HCT116 (cell line): ENCODE results near the gene RUBCN. TPM values are rescaled to one million over a fixed set of nuclear protein-coding genes. Genes with fewer than 3 reads are reported as not detected.

Experiments used
- ATAC-seq: fragments of 200-7000 bp; cut with Tn5 transposase; 2 replicates; pipeline ENCODE4 v1.9.1; 2020; ENCODE audit warnings: mild to moderate bottlenecking, moderate library complexity
- BruUV-seq: library from RNA; stranded (reverse); fragments of 400-500 nt; replicated peaks from 2 replicates; lab custom pipeline; 2021; lab: Mats Ljungman, UMichigan
- CTCF ChIA-PET: fragments of 300-600 bp; sonication (Branson Sonifier 250); formaldehyde crosslinking; loops from one replicate; lab custom pipeline; 2021; ENCODE audit warnings: antibody characterized with exemption; lab: Charles Lee
- POLR2A ChIA-PET: fragments of 300-600, 350-600 bp; sonication (Branson Sonifier 250); formaldehyde crosslinking; loops from one replicate; lab custom pipeline; 2021; ENCODE audit warnings: antibody characterized with exemption; lab: Charles Lee
- RAD21 ChIA-PET, 2 experiments: fragments of 300-600 bp; sonication (Branson Sonifier 250); formaldehyde crosslinking; loops; one replicate each; lab custom pipeline; 2023; ENCODE audit warnings: low total read pairs in 2 of 2; ENCODE audit not compliant: uncharacterized antibody in 2 of 2, unreplicated experiment in 2 of 2, low non-redundant PET in 1 of 2; lab: Charles Lee
- DNase-seq: peaks from one replicate; pipeline ENCODE4 v3.0.0-alpha.2; 2010; ENCODE audit warnings: low read depth, low spot score
- H2AFZ ChIP-seq: fragments of 200-600 bp; shearing (Covaris generic), sonication (generic); 2 replicates; pipeline ENCODE4 v1.6.1; 2017; ENCODE audit warnings: low read depth, mixed run types, mixed read lengths, antibody characterized with exemption, low read length; ENCODE audit not compliant: poor library complexity, severe bottlenecking
- H3K27ac ChIP-seq: 2 replicates; pipeline ENCODE4 v1.5.1; 2012; ENCODE audit warnings: low read depth, low read length
- H3K27me3 ChIP-seq: fragments of 200-600 bp; sonication (generic); 2 replicates; pipeline ENCODE4 v1.6.1; 2016; ENCODE audit warnings: mixed run types, low read length, mixed read lengths; ENCODE audit not compliant: insufficient read depth
- H3K36me3 ChIP-seq, 2 experiments: fragments of 200-500 bp in 1 of 2; fragments of 200-600 bp in 1 of 2; sonication (Bioruptor generic) in 1 of 2; sonication (generic) in 1 of 2; 2 replicates each; pipeline versions ENCODE4 v1.5.1 to v1.6.1; 2014 to 2016; ENCODE audit warnings: low read length in 2 of 2, inconsistent platforms in 1 of 2, mixed read lengths in 1 of 2, mixed run types in 1 of 2; ENCODE audit not compliant: insufficient read depth in 2 of 2, control insufficient read depth in 1 of 2
- H3K4me1 ChIP-seq, 2 experiments: fragments of 200-600 bp in 1 of 2; sonication (generic) in 1 of 2; 2 replicates each; pipeline versions ENCODE4 v1.5.1 to v1.6.1; 2012 to 2017; ENCODE audit warnings: low read length in 2 of 2, inconsistent platforms in 1 of 2, mild to moderate bottlenecking in 1 of 2, mixed read lengths in 1 of 2, mixed run types in 1 of 2, moderate library complexity in 1 of 2; ENCODE audit not compliant: insufficient read depth in 2 of 2, control insufficient read depth in 1 of 2
- H3K4me2 ChIP-seq: fragments of 200-600 bp; sonication (generic); 2 replicates; pipeline ENCODE4 v1.6.1; 2017; ENCODE audit warnings: mixed run types, low read length, mixed read lengths
- H3K4me3 ChIP-seq, 2 experiments: fragments of 200-600 bp in 1 of 2; sonication (generic) in 1 of 2; replicated peaks in 1 of 2; 2 replicates each; pipeline ENCODE4 v1.5.1; 2011 to 2016; ENCODE audit warnings: low read length in 2 of 2, control low read depth in 1 of 2, low read depth in 1 of 2, mild to moderate bottlenecking in 1 of 2, mixed read lengths in 1 of 2, mixed run types in 1 of 2
- H3K79me2 ChIP-seq: fragments of 200-600 bp; sonication (generic); 2 replicates; pipeline ENCODE4 v1.6.1; 2017; ENCODE audit warnings: mild to moderate bottlenecking, mixed run types, low read length, moderate library complexity, mixed read lengths; ENCODE audit not compliant: insufficient read depth
- H3K9ac ChIP-seq: fragments of 200-600 bp; sonication (generic); 2 replicates; pipeline ENCODE4 v1.6.1; 2016; ENCODE audit warnings: low read length, mixed read lengths
- H3K9me2 ChIP-seq: fragments of 200-600 bp; sonication (generic), shearing (Covaris generic); 2 replicates; pipeline ENCODE4 v1.6.1; 2017; ENCODE audit warnings: mixed run types, mild to moderate bottlenecking, moderate library complexity; ENCODE audit not compliant: insufficient read depth
- H3K9me3 ChIP-seq, 2 experiments: fragments of 200-500 bp in 1 of 2; fragments of 200-600 bp in 1 of 2; sonication (Bioruptor generic) in 1 of 2; sonication (generic) in 1 of 2; 2 replicates each; pipeline ENCODE4 v1.6.1; 2014 to 2017; ENCODE audit warnings: low read length in 2 of 2, mixed read lengths in 2 of 2, inconsistent platforms in 1 of 2, low read depth in 1 of 2, mild to moderate bottlenecking in 1 of 2, mixed run types in 1 of 2, moderate library complexity in 1 of 2; ENCODE audit not compliant: control insufficient read depth in 1 of 2, insufficient read depth in 1 of 2
- H4K20me1 ChIP-seq: fragments of 200-600 bp; sonication (generic), shearing (Covaris generic); 2 replicates; pipeline ENCODE4 v1.6.1; 2017; ENCODE audit warnings: mixed run types, mild to moderate bottlenecking, moderate library complexity; ENCODE audit not compliant: insufficient read depth
- ATF3 ChIP-seq: IDR thresholded peaks from 2 replicates; pipeline ENCODE4 v1.6.1; 2012
- CEBPB ChIP-seq: IDR thresholded peaks from 2 replicates; pipeline ENCODE4 v1.6.1; 2012; ENCODE audit warnings: low read depth
- REST ChIP-seq: IDR thresholded peaks from 2 replicates; pipeline ENCODE4 v1.6.1; 2012; ENCODE audit warnings: low read depth
- ZBTB33 ChIP-seq: IDR thresholded peaks from 2 replicates; pipeline ENCODE4 v1.6.1; 2011; ENCODE audit warnings: mild to moderate bottlenecking, low read length, moderate library complexity; ENCODE audit not compliant: insufficient replicate concordance; ENCODE audit errors: extremely low read depth
- ZNF274 ChIP-seq: fragments of 200-500 bp; sonication (Bioruptor generic); IDR thresholded peaks from 2 replicates; pipeline ENCODE4 v1.6.1; 2014; ENCODE audit warnings: mild to moderate bottlenecking, low read depth, low read length, inconsistent platforms
- intact Hi-C: fragments of 100-400 bp; cut with micrococcal nuclease; formaldehyde crosslinking; loops from 2 replicates; pipeline ENCODE4 v1.10.0; 2022
- total RNA-seq: library from RNA; stranded (reverse); gene quantifications from one replicate; pipeline ENCODE4 v1.2.1, GENCODE V29; 2021; ENCODE audit not compliant: unreplicated experiment

RUBCN gene
- total RNA-seq, 1 experiment from 2014 or later = 21.4 TPM

- ChIA-PET POLR2A (no interaction called here), RAD21 (no interaction called here), CTCF (no interaction called here)
- DNase-seq = no peak
- H3K4me3 ChIP-seq = no peak overlapping the region
- no peaks in the 10 kb centered on the region for H3K27me3 ChIP-seq
- no peaks in the 10 kb centered on the region for H3K9me3 ChIP-seq
- peaks cover 0 to 23% of the 10 kb centered on the region in 2 experiments for H3K4me1 ChIP-seq
- ATAC-seq = no peak
- TF ChIP-seq ZBTB33 (no peak), ZNF274 (no peak), ATF3 (no peak), REST (no peak), CEBPB (no peak)
- no peaks in the 10 kb centered on the region for H4K20me1 ChIP-seq
- no peaks in the 10 kb centered on the region for H3K9me2 ChIP-seq
- no peak overlapping the region for H3K4me2 ChIP-seq
- H3K36me3 ChIP-seq = peaks cover 8 to 31% of the 10 kb centered on the region in 2 experiments
- H2AFZ ChIP-seq = no peak overlapping the region
- intact Hi-C loops = no loop called here
- BruUV-seq = no TSS peak
- no peak overlapping the region for H3K27ac ChIP-seq
- H3K9ac ChIP-seq = no peak overlapping the region
- peaks cover 83% of the 10 kb centered on the region for H3K79me2 ChIP-seq
Measured at GRCh38 chr3:197758512-197758911, 21.8 kb upstream of the RUBCN start.
